Endodermal cell (in vitro differentiated cells): ENCODE results near the gene SPPL2C. TPM values are rescaled to one million over a fixed set of nuclear protein-coding genes. Genes with fewer than 3 reads are reported as not detected.

Source experiments
- DNase-seq: peaks from one replicate; pipeline ENCODE4 v3.0.0-alpha.2; 2017
- H3K27ac ChIP-seq: 2 replicates; pipeline ENCODE4 v1.5.1; 2013; ENCODE audit warnings: mild to moderate bottlenecking, low read depth, low read length, moderate library complexity
- H3K27me3 ChIP-seq: 2 replicates; pipeline ENCODE4 v1.6.1; 2013; ENCODE audit warnings: mild to moderate bottlenecking, low read length, moderate library complexity; ENCODE audit not compliant: insufficient read depth, control insufficient read depth, poor library complexity, severe bottlenecking
- H3K36me3 ChIP-seq: 2 replicates; pipeline ENCODE4 v1.7.0; 2013; ENCODE audit warnings: mild to moderate bottlenecking, low read length, moderate library complexity; ENCODE audit not compliant: control insufficient read depth, insufficient read depth
- H3K4me1 ChIP-seq: one replicate; pipeline ENCODE4 v1.7.0; 2013; ENCODE audit warnings: low read length; ENCODE audit not compliant: control insufficient read depth, insufficient read depth
- H3K4me3 ChIP-seq: 2 replicates; pipeline ENCODE4 v1.5.1; 2013; ENCODE audit warnings: mild to moderate bottlenecking, low read length, moderate library complexity
- H3K9ac ChIP-seq: 2 replicates; pipeline ENCODE4 v1.6.1; 2013; ENCODE audit warnings: mild to moderate bottlenecking, low read length, moderate library complexity; ENCODE audit not compliant: poor library complexity, severe bottlenecking; ENCODE audit errors: extremely low read depth
- H3K9me3 ChIP-seq: 2 replicates; pipeline ENCODE4 v1.6.1; 2013; ENCODE audit warnings: mild to moderate bottlenecking, low read length, moderate library complexity; ENCODE audit not compliant: control insufficient read depth
- H3K27ac Mint-ChIP-seq: 2 replicates; pipeline ENCODE4 v1.8.0; 2020; ENCODE audit warnings: mixed read lengths
- H3K27me3 Mint-ChIP-seq: 2 replicates; pipeline ENCODE4 v1.8.0; 2021; ENCODE audit warnings: mild to moderate bottlenecking, mixed read lengths; ENCODE audit not compliant: insufficient read depth
- H3K36me3 Mint-ChIP-seq: 2 replicates; pipeline ENCODE4 v1.8.0; 2020; ENCODE audit warnings: low read depth, mixed read lengths
- H3K4me1 Mint-ChIP-seq: 2 replicates; pipeline ENCODE4 v1.8.0; 2020; ENCODE audit warnings: mixed read lengths
- H3K4me3 Mint-ChIP-seq: 2 replicates; pipeline ENCODE4 v1.8.0; 2020; ENCODE audit warnings: mild to moderate bottlenecking, moderate library complexity, mixed read lengths
- H3K9me3 Mint-ChIP-seq: 2 replicates; pipeline ENCODE4 v1.8.0; 2020; ENCODE audit warnings: mild to moderate bottlenecking, mixed read lengths
- CTCF ChIP-seq: fragments of 200-600 bp; sonication (generic); conservative IDR thresholded peaks from 2 replicates; pipeline ENCODE4 v1.5.0; 2021; ENCODE audit warnings: antibody characterized with exemption, mild to moderate bottlenecking
- WGBS, 2 experiments: methylation state at CpG; one replicate each; pipeline versions ENCODE4 v1.1.5 to v1.1.7; 2013; ENCODE audit warnings: missing lambda C conversion rate in 2 of 2, mixed read lengths in 1 of 2; ENCODE audit not compliant: insufficient coverage in 1 of 2, insufficient read length in 1 of 2; 5-methylcytosine and 5-hydroxymethylcytosine counted together
- total RNA-seq, 2 donors: library from RNA; stranded (reverse); fragmentation: NEBNext Ultra II Directional in 1 of 2; extraction: Animal tissue kit (Norgen Biotek cat#: 25700) in 1 of 2; gene quantifications; 2 replicates in 1 of 2; 3 replicates in 1 of 2; pipeline ENCODE4 v1.2.1, GENCODE V29; 2021

SPPL2C gene
- total RNA-seq, 2 donors from 2014 or later, result not detected

- Histone ChIP-seq H3K27me3 (no peaks in the 10 kb centered on the region), H3K4me1 (no peaks in the 10 kb centered on the region), H3K4me3 (no peak overlapping the region), H3K9ac (no peak overlapping the region), H3K9me3 (no peaks in the 10 kb centered on the region), H3K27ac (no peak overlapping the region), H3K36me3 (no peaks in the 10 kb centered on the region)
- DNase-seq, result no peak
- no peak overlapping the region for H3K27ac Mint-ChIP-seq
- no peak for TF ChIP-seq CTCF
- H3K4me3 Mint-ChIP-seq, result no peak overlapping the region
- H3K4me1 Mint-ChIP-seq, result peaks cover 3% of the 10 kb centered on the region
- no peaks in the 10 kb centered on the region for H3K9me3 Mint-ChIP-seq
- H3K27me3 Mint-ChIP-seq, result no peaks in the 10 kb centered on the region
- no peaks in the 10 kb centered on the region for H3K36me3 Mint-ChIP-seq
- 72 to 100% methylated on average over 2 to 7 of the region's 7 CpGs for WGBS, 2 experiments
Observed at GRCh38 chr17:45841883-45842525, 2.7 kb upstream of the SPPL2C start.

GRCh38 chr17:45843722-45844121 is 959 bp upstream of the SPPL2C start:
- H3K4me3 Mint-ChIP-seq, result no peak overlapping the region
- no peaks in the 10 kb centered on the region for H3K9me3 Mint-ChIP-seq
- Histone ChIP-seq H3K4me1 (no peaks in the 10 kb centered on the region), H3K36me3 (no peaks in the 10 kb centered on the region), H3K27ac (no peak overlapping the region), H3K9ac (no peak overlapping the region), H3K4me3 (no peak overlapping the region), H3K9me3 (no peaks in the 10 kb centered on the region), H3K27me3 (no peaks in the 10 kb centered on the region)
- no peaks in the 10 kb centered on the region for H3K27me3 Mint-ChIP-seq
- no peak overlapping the region for H3K27ac Mint-ChIP-seq
- TF ChIP-seq CTCF, result no peak
- WGBS, 2 experiments, result 89 to 100% methylated on average over 1 to 4 of the region's 4 CpGs
- no peaks in the 10 kb centered on the region for H3K36me3 Mint-ChIP-seq
- H3K4me1 Mint-ChIP-seq, result no peaks in the 10 kb centered on the region
- no peak for DNase-seq

GRCh38 chr17:45845376-45846185 is 900 bp downstream of the SPPL2C start:
- Mint-ChIP-seq H3K4me1 (no peaks in the 10 kb centered on the region), H3K4me3 (no peak overlapping the region), H3K9me3 (no peaks in the 10 kb centered on the region), H3K27ac (no peak overlapping the region), H3K36me3 (no peaks in the 10 kb centered on the region), H3K27me3 (no peaks in the 10 kb centered on the region)
- H3K4me3 ChIP-seq, result no peak overlapping the region
- no peak overlapping the region for H3K9ac ChIP-seq
- no peak for TF ChIP-seq CTCF
- H3K4me1 ChIP-seq, result no peaks in the 10 kb centered on the region
- no peaks in the 10 kb centered on the region for H3K9me3 ChIP-seq
- H3K36me3 ChIP-seq, result no peaks in the 10 kb centered on the region
- no peak for DNase-seq
- H3K27ac ChIP-seq, result no peak overlapping the region
- H3K27me3 ChIP-seq, result no peaks in the 10 kb centered on the region
- WGBS, 2 experiments, result 90% methylated on average over 23 to 35 of the region's 35 CpGs
